ENCODE data around the gene CPZ. TPM values are rescaled to one million over a fixed set of nuclear protein-coding genes. Genes with fewer than 3 reads are reported as not detected.
"Not testable (repeated sequence)": the region's sequence is repeated elsewhere in the genome, so short reads cannot be mapped to it uniquely, and the experiment has no call there.

Gene CPZ
- total RNA-seq, 1 experiment from 2014 or later: not detected

DNA sequence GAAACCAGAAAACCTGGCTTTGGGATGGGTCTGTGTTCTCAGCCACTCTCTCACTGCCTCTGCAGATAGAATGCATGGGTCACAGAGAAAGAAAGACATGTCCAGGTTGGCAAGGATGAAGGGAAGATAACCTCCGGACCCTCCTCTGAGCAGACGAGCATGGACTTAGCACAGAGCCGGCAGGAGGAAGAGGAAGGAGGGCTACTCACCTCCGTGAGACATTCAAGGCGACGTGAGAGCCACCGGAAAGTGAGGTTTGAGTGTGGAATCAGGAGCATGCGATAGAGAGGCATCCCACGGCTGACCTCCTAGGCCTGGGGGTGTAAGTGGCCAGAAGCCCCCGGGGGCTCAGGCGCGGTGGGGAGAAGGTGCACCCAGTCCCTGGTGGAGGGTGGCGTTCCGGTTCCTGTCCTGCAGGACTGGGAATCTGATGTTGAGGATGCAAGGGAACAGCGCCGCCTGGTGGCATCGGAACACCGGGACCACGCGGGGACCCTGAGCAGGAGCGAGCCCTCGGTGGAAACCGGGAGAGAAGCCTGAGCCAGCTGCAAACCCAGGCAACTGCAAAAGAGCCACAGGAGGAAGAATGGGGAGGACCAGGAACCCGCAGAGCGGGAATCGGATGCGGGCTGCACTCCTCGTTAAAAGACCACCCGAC is 43.5 kb downstream of the CPZ start:
- not testable (repeated sequence) for H3K9me3 ChIP-seq (ENCODE audit: low read length); H2AFZ ChIP-seq (ENCODE audit: low read length); H3K9ac ChIP-seq (ENCODE audit: low read length); H3K79me2 ChIP-seq (ENCODE audit: low read length); H3K4me1 ChIP-seq (ENCODE audit: low read length); H3K27ac ChIP-seq (ENCODE audit: low read length); H4K20me1 ChIP-seq (ENCODE audit: insufficient read depth, low read depth, low read length); H3K27me3 ChIP-seq (ENCODE audit: low read length); DNase-seq; H3K9me2 ChIP-seq (replicated peaks; ENCODE audit: insufficient read depth, low read length); H3K4me3 ChIP-seq (ENCODE audit: low read length); H3K4me2 ChIP-seq (ENCODE audit: low read depth, low read length, poor library complexity, severe bottlenecking); H3K36me3 ChIP-seq (ENCODE audit: insufficient read depth, low read length)

DNA sequence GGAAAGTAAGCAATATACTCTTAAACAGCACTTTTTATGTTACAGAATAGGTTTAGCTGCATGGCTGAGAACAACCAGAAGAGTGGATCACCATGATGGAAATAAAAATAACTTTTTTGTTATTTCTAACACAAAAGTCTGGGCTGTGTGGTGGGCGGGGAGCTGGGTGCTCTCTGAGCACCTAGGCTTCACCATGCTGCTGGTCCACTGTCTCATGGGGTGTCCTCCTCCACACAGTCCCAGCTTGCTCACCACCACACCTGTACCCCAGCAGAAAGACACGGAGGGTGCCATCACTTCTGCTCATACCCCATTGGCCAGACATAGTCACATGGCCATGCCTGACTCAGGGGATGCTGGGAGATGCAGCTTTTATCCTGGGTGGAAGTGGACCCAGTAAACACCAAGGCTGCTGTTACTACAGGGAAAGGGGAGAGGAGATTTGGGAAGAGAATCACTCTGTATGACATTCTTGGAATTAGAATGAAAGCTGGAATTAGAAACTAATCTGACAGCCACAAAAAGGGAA is 45.0 kb downstream of the CPZ start:
- DNase-seq: no peak
- Histone ChIP-seq H3K4me1 (ENCODE audit: low read length) (no peaks in the 10 kb centered on the region), H3K9me3 (ENCODE audit: low read length) (no peaks in the 10 kb centered on the region), H3K27me3 (ENCODE audit: low read length) (no peaks in the 10 kb centered on the region), H3K79me2 (ENCODE audit: low read length) (no peaks in the 10 kb centered on the region), H4K20me1 (ENCODE audit: insufficient read depth, low read depth, low read length) (no peaks in the 10 kb centered on the region), H3K27ac (ENCODE audit: low read length) (no peak overlapping the region), H3K9ac (ENCODE audit: low read length) (no peak overlapping the region), H3K4me2 (ENCODE audit: low read depth, low read length, poor library complexity, severe bottlenecking) (no peak overlapping the region), H3K36me3 (ENCODE audit: insufficient read depth, low read length) (no peaks in the 10 kb centered on the region), H3K4me3 (ENCODE audit: low read length) (no peak overlapping the region), H2AFZ (ENCODE audit: low read length) (no peak overlapping the region), H3K9me2 (replicated peaks; ENCODE audit: insufficient read depth, low read length) (no peaks in the 10 kb centered on the region)

DNA sequence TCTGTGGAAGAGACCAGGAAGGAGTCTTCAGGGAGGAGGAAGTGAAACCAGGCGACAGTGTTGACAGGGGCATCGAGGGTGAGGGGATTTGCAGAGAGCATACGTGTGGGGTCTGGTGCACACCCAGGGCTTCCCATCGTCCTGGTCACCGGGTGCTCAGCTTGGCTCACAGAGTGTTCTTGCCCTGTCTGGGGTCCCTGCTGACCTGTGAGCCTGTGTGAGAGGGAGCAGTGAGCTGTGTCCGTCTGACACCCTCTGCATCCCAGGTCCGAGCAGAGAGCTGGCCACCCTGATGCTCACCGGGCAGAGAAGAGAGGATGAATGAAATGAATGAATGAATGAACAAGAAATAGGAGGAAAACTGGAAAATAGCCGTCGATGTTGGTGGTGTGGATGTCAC is 46.5 kb downstream of the CPZ start:
- H3K9ac ChIP-seq (ENCODE audit: low read length): no peak overlapping the region
- H3K4me3 ChIP-seq (ENCODE audit: low read length): no peak overlapping the region
- H3K79me2 ChIP-seq (ENCODE audit: low read length): no peaks in the 10 kb centered on the region
- no peak overlapping the region for H3K4me2 ChIP-seq (ENCODE audit: low read depth, low read length, poor library complexity, severe bottlenecking)
- no peaks in the 10 kb centered on the region for H3K9me3 ChIP-seq (ENCODE audit: low read length)
- no peak overlapping the region for H3K27ac ChIP-seq (ENCODE audit: low read length)
- H4K20me1 ChIP-seq (ENCODE audit: insufficient read depth, low read depth, low read length): no peaks in the 10 kb centered on the region
- DNase-seq: no peak
- no peaks in the 10 kb centered on the region for H3K4me1 ChIP-seq (ENCODE audit: low read length)
- H3K27me3 ChIP-seq (ENCODE audit: low read length): no peaks in the 10 kb centered on the region
- no peaks in the 10 kb centered on the region for H3K36me3 ChIP-seq (ENCODE audit: insufficient read depth, low read length)
- no peaks in the 10 kb centered on the region for H3K9me2 ChIP-seq (replicated peaks; ENCODE audit: insufficient read depth, low read length)
- no peak overlapping the region for H2AFZ ChIP-seq (ENCODE audit: low read length)

DNA sequence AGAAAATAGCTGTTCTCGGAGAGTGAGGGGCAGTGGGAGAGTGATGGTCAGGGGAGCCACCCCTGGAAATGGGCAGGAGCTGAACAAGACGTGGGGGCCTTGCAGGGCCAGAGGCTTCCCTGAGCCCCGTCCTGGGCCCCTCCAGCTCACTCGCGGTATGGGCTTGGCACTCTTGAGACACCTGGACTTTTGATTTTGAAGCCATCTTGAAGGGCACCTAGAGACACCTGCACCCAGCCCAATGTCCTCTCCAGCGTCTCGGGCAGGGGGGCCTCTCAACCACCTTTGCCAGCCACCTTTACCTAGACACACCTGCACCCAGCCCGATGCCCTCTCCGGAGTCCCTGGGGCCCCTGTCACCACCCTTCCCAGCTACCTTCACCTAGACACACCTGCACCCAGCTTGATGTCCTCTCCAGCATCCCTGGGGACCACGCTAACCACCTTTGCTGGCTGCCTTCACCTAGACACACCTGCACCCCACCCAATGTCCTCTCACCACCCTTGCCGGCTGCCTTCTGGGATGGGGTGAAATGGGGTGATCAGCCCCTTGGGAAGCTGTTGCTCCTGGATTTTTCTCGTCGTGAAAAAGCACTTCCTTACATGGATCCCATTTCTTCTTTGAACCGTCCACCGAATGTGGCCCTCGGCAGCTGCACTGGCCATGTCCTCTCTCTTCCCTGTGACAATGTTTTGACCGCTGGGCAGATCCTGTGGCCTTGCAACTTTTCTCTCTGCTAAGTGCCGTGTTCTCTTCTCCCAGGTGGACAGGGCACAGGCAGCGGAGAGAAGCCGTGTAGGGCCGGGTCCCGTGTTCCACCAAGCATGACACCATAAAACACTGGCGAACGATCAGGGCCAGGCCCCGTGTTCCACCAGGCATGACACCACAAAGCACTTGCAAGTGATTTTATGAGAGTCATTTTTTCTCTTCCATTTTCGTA is 47.5 kb downstream of the CPZ start:
- H4K20me1 ChIP-seq (ENCODE audit: insufficient read depth, low read depth, low read length): no peaks in the 10 kb centered on the region
- no peak overlapping the region for H3K4me2 ChIP-seq (ENCODE audit: low read depth, low read length, poor library complexity, severe bottlenecking)
- no peak overlapping the region for H3K4me3 ChIP-seq (ENCODE audit: low read length)
- H3K4me1 ChIP-seq (ENCODE audit: low read length): no peaks in the 10 kb centered on the region
- no peaks in the 10 kb centered on the region for H3K9me3 ChIP-seq (ENCODE audit: low read length)
- no peak overlapping the region for H3K27ac ChIP-seq (ENCODE audit: low read length)
- no peaks in the 10 kb centered on the region for H3K36me3 ChIP-seq (ENCODE audit: insufficient read depth, low read length)
- DNase-seq: no peak
- H3K79me2 ChIP-seq (ENCODE audit: low read length): no peaks in the 10 kb centered on the region
- H3K27me3 ChIP-seq (ENCODE audit: low read length): no peaks in the 10 kb centered on the region
- H3K9me2 ChIP-seq (replicated peaks; ENCODE audit: insufficient read depth, low read length): no peaks in the 10 kb centered on the region
- H2AFZ ChIP-seq (ENCODE audit: low read length): no peak overlapping the region
- no peak overlapping the region for H3K9ac ChIP-seq (ENCODE audit: low read length)

DNA sequence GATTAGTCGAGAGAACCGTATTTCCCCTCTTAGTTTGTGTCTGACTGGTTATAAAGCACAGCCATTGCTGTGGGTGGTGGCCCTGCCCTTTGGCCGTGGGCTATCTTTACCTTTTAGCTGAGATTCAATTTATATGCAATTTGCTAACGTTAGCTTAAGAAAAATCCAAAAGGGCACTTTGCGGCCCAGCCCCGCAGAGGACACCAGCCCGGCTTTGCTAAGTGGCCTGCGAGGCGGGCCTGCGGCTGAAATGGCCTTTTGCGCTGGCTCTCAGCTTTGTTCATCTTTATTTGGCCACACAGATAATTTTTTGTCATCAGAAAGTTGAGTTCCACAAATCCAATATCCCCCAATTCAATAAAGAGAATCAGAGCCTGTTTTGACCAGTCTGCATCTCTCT is 48.3 kb downstream of the CPZ start:
- Histone ChIP-seq H3K27me3 (ENCODE audit: low read length) (no peaks in the 10 kb centered on the region), H2AFZ (ENCODE audit: low read length) (no peak overlapping the region), H3K9me2 (replicated peaks; ENCODE audit: insufficient read depth, low read length) (no peaks in the 10 kb centered on the region), H3K27ac (ENCODE audit: low read length) (no peak overlapping the region), H3K4me3 (ENCODE audit: low read length) (no peak overlapping the region), H3K9ac (ENCODE audit: low read length) (no peak overlapping the region), H4K20me1 (ENCODE audit: insufficient read depth, low read depth, low read length) (no peaks in the 10 kb centered on the region), H3K4me1 (ENCODE audit: low read length) (no peaks in the 10 kb centered on the region), H3K36me3 (ENCODE audit: insufficient read depth, low read length) (no peaks in the 10 kb centered on the region), H3K4me2 (ENCODE audit: low read depth, low read length, poor library complexity, severe bottlenecking) (no peak overlapping the region), H3K79me2 (ENCODE audit: low read length) (no peaks in the 10 kb centered on the region), H3K9me3 (ENCODE audit: low read length) (no peaks in the 10 kb centered on the region)
- no peak for DNase-seq

DNA sequence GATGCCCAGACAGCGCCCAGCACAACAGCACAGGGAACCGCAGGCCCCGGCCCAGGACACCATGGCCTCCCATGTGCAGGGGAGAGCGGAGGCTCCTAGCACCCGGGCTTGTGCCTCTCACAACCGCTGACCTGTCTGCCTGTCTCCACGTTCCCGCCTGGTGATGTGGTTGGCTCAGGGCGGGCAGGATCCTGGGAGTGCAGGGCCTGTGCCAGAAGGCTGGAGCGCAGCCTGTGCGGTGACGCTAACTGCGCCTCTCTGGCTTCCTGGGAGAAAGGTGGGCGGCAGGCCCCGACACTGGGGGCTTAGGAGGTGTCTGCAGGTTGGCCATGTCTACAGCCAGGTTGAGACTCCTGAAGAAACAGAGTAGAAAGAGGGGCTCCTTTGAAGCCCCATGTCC is 48.7 kb downstream of the CPZ start:
- Histone ChIP-seq H3K27me3 (ENCODE audit: low read length) (no peaks in the 10 kb centered on the region), H3K9ac (ENCODE audit: low read length) (no peak overlapping the region), H3K4me1 (ENCODE audit: low read length) (no peaks in the 10 kb centered on the region), H3K9me2 (replicated peaks; ENCODE audit: insufficient read depth, low read length) (no peaks in the 10 kb centered on the region), H3K36me3 (ENCODE audit: insufficient read depth, low read length) (no peaks in the 10 kb centered on the region), H3K79me2 (ENCODE audit: low read length) (no peaks in the 10 kb centered on the region), H3K4me2 (ENCODE audit: low read depth, low read length, poor library complexity, severe bottlenecking) (no peak overlapping the region), H3K27ac (ENCODE audit: low read length) (no peak overlapping the region), H3K4me3 (ENCODE audit: low read length) (no peak overlapping the region), H3K9me3 (ENCODE audit: low read length) (no peaks in the 10 kb centered on the region), H2AFZ (ENCODE audit: low read length) (no peak overlapping the region), H4K20me1 (ENCODE audit: insufficient read depth, low read depth, low read length) (no peaks in the 10 kb centered on the region)
- no peak for DNase-seq

DNA sequence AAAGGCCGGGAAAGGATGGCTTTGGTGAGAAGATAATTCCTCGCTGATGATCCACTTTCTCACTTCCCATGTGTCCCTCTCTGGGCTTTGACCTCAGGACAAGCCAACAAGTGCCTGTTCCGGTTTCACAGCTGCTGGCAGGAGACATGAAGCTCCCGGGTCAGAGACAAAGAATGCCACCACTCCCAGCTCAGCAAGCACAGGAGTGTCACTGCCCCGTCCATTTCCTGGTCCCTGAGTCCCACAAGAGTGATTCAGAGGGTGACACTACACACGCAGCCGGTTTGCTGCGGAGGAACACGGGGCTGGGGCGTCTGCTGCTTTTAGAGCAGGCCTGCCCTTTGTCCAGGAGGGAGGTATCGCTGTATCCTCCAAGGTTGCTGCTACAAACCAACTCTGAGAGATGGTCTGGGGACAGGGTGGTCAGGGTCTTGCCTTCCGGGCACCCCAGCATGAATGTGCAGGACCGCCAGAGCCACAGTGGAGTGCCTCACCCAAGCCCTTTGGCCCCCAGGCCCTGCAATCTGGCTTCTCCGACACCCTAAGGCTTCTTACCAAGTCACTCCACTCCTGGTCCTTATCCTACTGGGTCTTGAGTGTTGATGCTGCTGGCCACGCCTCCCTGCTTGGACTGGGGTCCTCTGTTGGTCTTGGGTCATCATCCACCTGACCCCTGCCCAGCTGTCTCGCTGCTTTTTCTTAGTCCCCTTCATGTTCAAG is 49.5 kb downstream of the CPZ start:
- Histone ChIP-seq H3K4me2 (ENCODE audit: low read depth, low read length, poor library complexity, severe bottlenecking) (no peak overlapping the region), H3K27ac (ENCODE audit: low read length) (no peak overlapping the region)
- DNase-seq: no peak

More for the DNA sequence above, 49.5 kb downstream of the CPZ start:
- Histone ChIP-seq H3K79me2 (ENCODE audit: low read length) (no peaks in the 10 kb centered on the region), H3K9ac (ENCODE audit: low read length) (no peak overlapping the region), H3K36me3 (ENCODE audit: insufficient read depth, low read length) (no peaks in the 10 kb centered on the region), H3K9me3 (ENCODE audit: low read length) (no peaks in the 10 kb centered on the region), H2AFZ (ENCODE audit: low read length) (no peak overlapping the region), H4K20me1 (ENCODE audit: insufficient read depth, low read depth, low read length) (no peaks in the 10 kb centered on the region), H3K4me1 (ENCODE audit: low read length) (no peaks in the 10 kb centered on the region), H3K9me2 (replicated peaks; ENCODE audit: insufficient read depth, low read length) (no peaks in the 10 kb centered on the region), H3K27me3 (ENCODE audit: low read length) (no peaks in the 10 kb centered on the region), H3K4me3 (ENCODE audit: low read length) (no peak overlapping the region)
